Right ventricle myocardium inferior (tissue), 1 donor: Measurements from ENCODE around the gene UCP1. TPM values are rescaled to one million over a fixed set of nuclear protein-coding genes. Genes with fewer than 3 reads are reported as not detected.

ENCODE experiments used
- ATAC-seq: fragments of 200-7000 bp; cut with Tn5 transposase; one replicate; pipeline ENCODE4 v1.9.1; 2020; ENCODE audit warnings: mild to moderate bottlenecking, moderate library complexity
- DNase-seq: peaks from one replicate; pipeline ENCODE4 v3.0.0; 2021; ENCODE audit errors: missing footprints
- intact Hi-C: fragments of 100-400 bp; cut with DNase I; formaldehyde crosslinking; loops from one replicate; pipeline ENCODE4 v1.11.0; 2022
- long read RNA-seq: library from polyadenylated mRNA; unstranded; transcript quantifications from one replicate; pipeline ENCODE4 v2.0.0, GENCODE V29; 2021
- total RNA-seq: library from RNA; stranded (reverse); fragmentation: NEBNext Ultra II Directional; extraction: Animal tissue kit (Norgen Biotek cat#: 25700); gene quantifications from one replicate; pipeline ENCODE4 v1.2.1, GENCODE V29; 2021
- donor health status: DM: no; HTN: yes; CAD: no; lungs with severe emphysema.

The UCP1 gene
- not detected for total RNA-seq
- long read RNA-seq: 0 reads

GRCh38 chr4:140568507-140569306 lies at the start of gene UCP1:
TSS of gene UCP1 (minus strand) at chr4:140568961. CDS start at chr4:140568729, 232 bp downstream.
- ATAC-seq (peak; percentile 76), DNase-seq (peak; percentile 74)
- intact Hi-C loops: no loop called here

GRCh38 chr4:140617499-140618248 lies 48.9 kb upstream of the UCP1 start:
- ATAC-seq (no peak), DNase-seq (no peak)
- intact Hi-C loops: no loop called here

- no peak for DNase-seq
- intact Hi-C loops: no loop called here
- ATAC-seq: no peak
Measured at GRCh38 chr4:140615451-140615850, 46.7 kb upstream of the UCP1 start.

- ATAC-seq (no peak), DNase-seq (no peak)
- intact Hi-C loops: loop anchor here (5.0 kb wide), 1 partner anchor 250 kb away; no protein-coding TSS in a partner anchor
Measured at GRCh38 chr4:140612357-140612756, 43.6 kb upstream of the UCP1 start.

GRCh38 chr4:140611854-140612253 lies 43.1 kb upstream of the UCP1 start:
- intact Hi-C loops: loop anchor here (5.0 kb wide), 1 partner anchor 250 kb away; no protein-coding TSS in a partner anchor
- ATAC-seq: no peak
- DNase-seq: no peak

GRCh38 chr4:140609548-140610425 lies 41.0 kb upstream of the UCP1 start:
- DNase-seq (no peak), ATAC-seq (peak; percentile 76)
- intact Hi-C loops: loop anchor here (5.0 to 10.0 kb wide), 3 partner anchors 185 to 247 kb away; partner anchors contain the start of gene CLGN

GRCh38 chr4:140607852-140608251 lies 39.1 kb upstream of the UCP1 start:
- no peak for ATAC-seq
- intact Hi-C loops: loop anchor here (5.0 to 10.0 kb wide), 2 partner anchors 183 to 244 kb away; partner anchors contain the start of gene CLGN

GRCh38 chr4:140604544-140604943 lies 35.8 kb upstream of the UCP1 start:
- intact Hi-C loops: loop anchor here (5.0 to 10.0 kb wide), 2 partner anchors 77 to 180 kb away; partner anchors contain the start of gene CLGN
- DNase-seq (no peak), ATAC-seq (no peak)

More at GRCh38 chr4:140607852-140608251, 39.1 kb upstream of the UCP1 start:
- DNase-seq: no peak

GRCh38 chr4:140603286-140603685 lies 34.5 kb upstream of the UCP1 start:
- intact Hi-C loops: loop anchor here (5.0 to 10.0 kb wide), 2 partner anchors 76 to 178 kb away; partner anchors contain the start of gene CLGN
- ATAC-seq: peak; percentile 45
- no peak for DNase-seq

- no peak for DNase-seq
- ATAC-seq: peak; percentile 53
- intact Hi-C loops: loop anchor here (5.0 to 10.0 kb wide), 2 partner anchors 75 to 178 kb away; partner anchors contain the start of gene CLGN
Measured at GRCh38 chr4:140602714-140603113, 34.0 kb upstream of the UCP1 start.

GRCh38 chr4:140600408-140600807 lies 31.6 kb upstream of the UCP1 start:
- ATAC-seq: no peak
- intact Hi-C loops: loop anchor here (5.0 to 10.0 kb wide), 2 partner anchors 73 to 176 kb away; partner anchors contain the start of gene CLGN
- DNase-seq: no peak

- no peak for ATAC-seq
- intact Hi-C loops: no loop called here
- DNase-seq: no peak
Measured at GRCh38 chr4:140595065-140595464, 26.3 kb upstream of the UCP1 start.

GRCh38 chr4:140584439-140584838 lies 15.7 kb upstream of the UCP1 start:
- intact Hi-C loops: no loop called here
- DNase-seq (no peak), ATAC-seq (no peak)

- DNase-seq: no peak
- no peak for ATAC-seq
- intact Hi-C loops: no loop called here
Measured at GRCh38 chr4:140581078-140581477, 12.3 kb upstream of the UCP1 start.

- intact Hi-C loops: no loop called here
- no peak for DNase-seq
- ATAC-seq: no peak
Measured at GRCh38 chr4:140579278-140579677, 10.5 kb upstream of the UCP1 start.

- ATAC-seq (no peak), DNase-seq (no peak)
- intact Hi-C loops: no loop called here
Measured at GRCh38 chr4:140575489-140575888, 6.7 kb upstream of the UCP1 start.

- no peak for DNase-seq
- intact Hi-C loops: no loop called here
- ATAC-seq: no peak
Measured at GRCh38 chr4:140571620-140572019, 2.9 kb upstream of the UCP1 start.

GRCh38 chr4:140569307-140569638 lies 512 bp upstream of the UCP1 start:
- intact Hi-C loops: no loop called here
- no peak for DNase-seq
- ATAC-seq: no peak

GRCh38 chr4:140559696-140560095 lies 9.1 kb downstream of the UCP1 start:
- intact Hi-C loops: no loop called here
- DNase-seq: no peak
- ATAC-seq: no peak
